ENCODE results near the gene AFF1.

Gene AFF1

GRCh38 chr4:87049508-87049907, 114.7 kb downstream of the AFF1 start:
- no peak for TF ChIP-seq YY1 (IDR thresholded peaks at IDR 0.05; ENCODE audit: low read depth)
- no peak for TF ChIP-seq ZBTB7A (IDR thresholded peaks at IDR 0.05; ENCODE audit: low read depth)
- no peak for TF ChIP-seq CEBPB (IDR thresholded peaks at IDR 0.05)
- no peak for TF ChIP-seq EGR1 (IDR thresholded peaks at IDR 0.05)
- TF ChIP-seq USF1 (IDR thresholded peaks at IDR 0.05): no peak
- no peak for TF ChIP-seq MAX (IDR thresholded peaks at IDR 0.05)
- no peak for TF ChIP-seq EP300 (IDR thresholded peaks at IDR 0.05; ENCODE audit: borderline replicate concordance)
- no peak for TF ChIP-seq TCF12 (IDR thresholded peaks at IDR 0.05; ENCODE audit: low read depth)
- TF ChIP-seq NFIC (IDR thresholded peaks at IDR 0.05): no peak
- TF ChIP-seq TAF1 (IDR thresholded peaks at IDR 0.05; ENCODE audit: low read depth): no peak
- no peak for TF ChIP-seq REST (IDR thresholded peaks at IDR 0.05; ENCODE audit: low read depth)
- TF ChIP-seq TEAD4 (IDR thresholded peaks at IDR 0.05): no peak

- no peak for TF ChIP-seq USF1 (IDR thresholded peaks at IDR 0.05)
Observed at GRCh38 chr4:87050596-87050995, 115.8 kb downstream of the AFF1 start.

GRCh38 chr4:87051121-87051713, 116.4 kb downstream of the AFF1 start:
- TF ChIP-seq TAF1 (IDR thresholded peaks at IDR 0.05; ENCODE audit: low read depth) (no peak), CEBPB (IDR thresholded peaks at IDR 0.05) (no peak), EP300 (IDR thresholded peaks at IDR 0.05; ENCODE audit: borderline replicate concordance) (no peak), NFIC (IDR thresholded peaks at IDR 0.05) (no peak), TCF12 (IDR thresholded peaks at IDR 0.05; ENCODE audit: low read depth) (no peak), EGR1 (IDR thresholded peaks at IDR 0.05) (no peak), FOXM1 (IDR thresholded peaks at IDR 0.05; ENCODE audit: borderline replicate concordance, low read depth) (no peak), YY1 (IDR thresholded peaks at IDR 0.05; ENCODE audit: low read depth) (no peak), TEAD4 (IDR thresholded peaks at IDR 0.05) (no peak)

GRCh38 chr4:87052615-87053014, 117.8 kb downstream of the AFF1 start:
- no peak for TF ChIP-seq CEBPB (IDR thresholded peaks at IDR 0.05)
- TF ChIP-seq USF1 (IDR thresholded peaks at IDR 0.05): no peak
- no peak for TF ChIP-seq EGR1 (IDR thresholded peaks at IDR 0.05)
- TF ChIP-seq TCF12 (IDR thresholded peaks at IDR 0.05; ENCODE audit: low read depth): no peak
- no peak for TF ChIP-seq ZBTB7A (IDR thresholded peaks at IDR 0.05; ENCODE audit: low read depth)
- TF ChIP-seq CREB1 (IDR thresholded peaks at IDR 0.05; ENCODE audit: low read depth): no peak
- no peak for TF ChIP-seq RAD21 (IDR thresholded peaks at IDR 0.05; ENCODE audit: low read depth)
- TF ChIP-seq FOXM1 (IDR thresholded peaks at IDR 0.05; ENCODE audit: borderline replicate concordance, low read depth): no peak
- TF ChIP-seq TAF1 (IDR thresholded peaks at IDR 0.05; ENCODE audit: low read depth): no peak
- no peak for TF ChIP-seq REST (IDR thresholded peaks at IDR 0.05; ENCODE audit: low read depth)
- TF ChIP-seq TEAD4 (IDR thresholded peaks at IDR 0.05): no peak
- no peak for TF ChIP-seq EP300 (IDR thresholded peaks at IDR 0.05; ENCODE audit: borderline replicate concordance)
- no peak for TF ChIP-seq YY1 (IDR thresholded peaks at IDR 0.05; ENCODE audit: low read depth)
- TF ChIP-seq NFIC (IDR thresholded peaks at IDR 0.05): no peak
- TF ChIP-seq MAX (IDR thresholded peaks at IDR 0.05): no peak

- no peak for TF ChIP-seq ZBTB7A (IDR thresholded peaks at IDR 0.05; ENCODE audit: low read depth)
- no peak for TF ChIP-seq TCF12 (IDR thresholded peaks at IDR 0.05; ENCODE audit: low read depth)
- no peak for TF ChIP-seq YY1 (IDR thresholded peaks at IDR 0.05; ENCODE audit: low read depth)
- no peak for TF ChIP-seq REST (IDR thresholded peaks at IDR 0.05; ENCODE audit: low read depth)
- TF ChIP-seq TEAD4 (IDR thresholded peaks at IDR 0.05): no peak
- no peak for TF ChIP-seq USF1 (IDR thresholded peaks at IDR 0.05)
- TF ChIP-seq TAF1 (IDR thresholded peaks at IDR 0.05; ENCODE audit: low read depth): no peak
- TF ChIP-seq FOXM1 (IDR thresholded peaks at IDR 0.05; ENCODE audit: borderline replicate concordance, low read depth): no peak
- no peak for TF ChIP-seq MAX (IDR thresholded peaks at IDR 0.05)
- no peak for TF ChIP-seq NFIC (IDR thresholded peaks at IDR 0.05)
- TF ChIP-seq CREB1 (IDR thresholded peaks at IDR 0.05; ENCODE audit: low read depth): no peak
- TF ChIP-seq EGR1 (IDR thresholded peaks at IDR 0.05): no peak
- no peak for TF ChIP-seq EP300 (IDR thresholded peaks at IDR 0.05; ENCODE audit: borderline replicate concordance)
- TF ChIP-seq CEBPB (IDR thresholded peaks at IDR 0.05): no peak
Observed at GRCh38 chr4:87053176-87053658, 118.4 kb downstream of the AFF1 start.
